ENCODE measurements around the gene FOXM1.

FOXM1 gene

DNA sequence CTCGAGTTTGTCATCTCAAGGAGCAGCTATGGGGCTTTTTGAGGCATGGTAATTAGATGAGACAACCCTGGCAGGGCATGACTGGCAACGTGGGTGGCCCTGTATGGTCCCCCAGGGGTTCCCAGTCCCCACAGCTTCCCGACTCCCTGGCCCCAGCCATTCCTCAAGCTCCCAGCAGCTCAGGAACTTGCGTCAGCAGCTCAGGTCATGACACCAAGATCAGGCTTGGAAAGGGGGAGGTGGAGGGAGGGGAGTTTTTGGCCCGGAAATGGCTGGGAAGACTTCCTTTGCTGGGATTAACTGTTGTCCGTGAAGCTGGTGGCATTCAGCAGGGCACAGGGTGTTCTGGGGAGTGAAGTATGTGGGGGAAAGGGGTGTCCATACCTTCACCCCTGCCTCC, 31.7 kb downstream of the FOXM1 start:
- H3K27ac ChIP-seq (ENCODE audit: low read depth, low read length) = no peak overlapping the region
- H3K79me2 ChIP-seq (ENCODE audit: control insufficient read depth, low read length) = no peaks in the 10 kb centered on the region
- no peaks in the 10 kb centered on the region for H3F3A ChIP-seq (ENCODE audit: control insufficient read depth, insufficient read depth)
- H3K4me3 ChIP-seq (ENCODE audit: low read length) = no peak overlapping the region
- H3K27me3 ChIP-seq (ENCODE audit: control insufficient read depth, low read length) = no peaks in the 10 kb centered on the region
- H3K4me2 ChIP-seq (ENCODE audit: low read length) = no peak overlapping the region
- TF ChIP-seq EZH2phosphoT487 (IDR thresholded peaks at IDR 0.05; ENCODE audit: borderline replicate concordance, low read length) = no peak
- TF ChIP-seq, protein P1, sequence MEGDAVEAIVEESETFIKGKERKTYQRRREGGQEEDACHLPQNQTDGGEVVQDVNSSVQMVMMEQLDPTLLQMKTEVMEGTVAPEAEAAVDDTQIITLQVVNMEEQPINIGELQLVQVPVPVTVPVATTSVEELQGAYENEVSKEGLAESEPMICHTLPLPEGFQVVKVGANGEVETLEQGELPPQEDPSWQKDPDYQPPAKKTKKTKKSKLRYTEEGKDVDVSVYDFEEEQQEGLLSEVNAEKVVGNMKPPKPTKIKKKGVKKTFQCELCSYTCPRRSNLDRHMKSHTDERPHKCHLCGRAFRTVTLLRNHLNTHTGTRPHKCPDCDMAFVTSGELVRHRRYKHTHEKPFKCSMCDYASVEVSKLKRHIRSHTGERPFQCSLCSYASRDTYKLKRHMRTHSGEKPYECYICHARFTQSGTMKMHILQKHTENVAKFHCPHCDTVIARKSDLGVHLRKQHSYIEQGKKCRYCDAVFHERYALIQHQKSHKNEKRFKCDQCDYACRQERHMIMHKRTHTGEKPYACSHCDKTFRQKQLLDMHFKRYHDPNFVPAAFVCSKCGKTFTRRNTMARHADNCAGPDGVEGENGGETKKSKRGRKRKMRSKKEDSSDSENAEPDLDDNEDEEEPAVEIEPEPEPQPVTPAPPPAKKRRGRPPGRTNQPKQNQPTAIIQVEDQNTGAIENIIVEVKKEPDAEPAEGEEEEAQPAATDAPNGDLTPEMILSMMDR (IDR thresholded peaks at IDR 0.05; ENCODE audit: low read depth, low read length, poor library complexity, severe bottlenecking) = no peak
- no peaks in the 10 kb centered on the region for H3K9me3 ChIP-seq (ENCODE audit: control insufficient read depth, insufficient read depth, low read length)
- no peaks in the 10 kb centered on the region for H3K4me1 ChIP-seq (ENCODE audit: control insufficient read depth, low read length)
- H3K36me3 ChIP-seq (ENCODE audit: control insufficient read depth, low read length) = peaks cover 3% of the 10 kb centered on the region
- no peaks in the 10 kb centered on the region for H3K9me2 ChIP-seq (replicated peaks; ENCODE audit: control insufficient read depth, low read length)
- H4K20me1 ChIP-seq (ENCODE audit: control insufficient read depth, insufficient read depth, low read depth, low read length) = no peaks in the 10 kb centered on the region

DNA sequence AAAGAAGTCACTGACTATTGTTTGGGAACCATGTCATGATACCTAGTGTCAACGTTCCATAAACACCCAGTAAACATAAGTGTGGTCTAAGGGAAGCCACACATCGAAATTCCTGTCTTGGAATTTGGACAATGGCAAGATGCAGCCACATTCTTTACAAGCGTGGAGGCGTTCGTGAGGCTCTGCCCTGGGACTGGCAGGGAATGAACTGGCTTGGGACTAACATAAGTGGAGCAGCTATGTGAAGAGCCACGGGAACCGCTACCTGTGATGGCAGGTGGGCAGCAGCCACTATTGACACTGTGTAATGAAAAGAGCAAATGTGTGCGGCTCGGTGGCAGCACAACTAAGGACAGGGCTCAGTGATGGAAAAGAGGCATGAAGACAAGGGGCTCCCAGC, 32.2 kb downstream of the FOXM1 start:
- H4K20me1 ChIP-seq (ENCODE audit: control insufficient read depth, insufficient read depth, low read depth, low read length) = no peaks in the 10 kb centered on the region
- H3K4me1 ChIP-seq (ENCODE audit: control insufficient read depth, low read length) = no peaks in the 10 kb centered on the region
- H3F3A ChIP-seq (ENCODE audit: control insufficient read depth, insufficient read depth) = no peaks in the 10 kb centered on the region
- no peaks in the 10 kb centered on the region for H3K9me2 ChIP-seq (replicated peaks; ENCODE audit: control insufficient read depth, low read length)
- no peak overlapping the region for H3K4me2 ChIP-seq (ENCODE audit: low read length)
- H3K79me2 ChIP-seq (ENCODE audit: control insufficient read depth, low read length) = no peaks in the 10 kb centered on the region
- peaks cover 3% of the 10 kb centered on the region for H3K36me3 ChIP-seq (ENCODE audit: control insufficient read depth, low read length)
- no peak overlapping the region for H3K27ac ChIP-seq (ENCODE audit: low read depth, low read length)
- H3K4me3 ChIP-seq (ENCODE audit: low read length) = no peak overlapping the region
- no peak for TF ChIP-seq EZH2phosphoT487 (IDR thresholded peaks at IDR 0.05; ENCODE audit: borderline replicate concordance, low read length)
- TF ChIP-seq, protein P1 (IDR thresholded peaks at IDR 0.05; ENCODE audit: low read depth, low read length, poor library complexity, severe bottlenecking) = no peak
- no peaks in the 10 kb centered on the region for H3K9me3 ChIP-seq (ENCODE audit: control insufficient read depth, insufficient read depth, low read length)
- no peaks in the 10 kb centered on the region for H3K27me3 ChIP-seq (ENCODE audit: control insufficient read depth, low read length)

DNA sequence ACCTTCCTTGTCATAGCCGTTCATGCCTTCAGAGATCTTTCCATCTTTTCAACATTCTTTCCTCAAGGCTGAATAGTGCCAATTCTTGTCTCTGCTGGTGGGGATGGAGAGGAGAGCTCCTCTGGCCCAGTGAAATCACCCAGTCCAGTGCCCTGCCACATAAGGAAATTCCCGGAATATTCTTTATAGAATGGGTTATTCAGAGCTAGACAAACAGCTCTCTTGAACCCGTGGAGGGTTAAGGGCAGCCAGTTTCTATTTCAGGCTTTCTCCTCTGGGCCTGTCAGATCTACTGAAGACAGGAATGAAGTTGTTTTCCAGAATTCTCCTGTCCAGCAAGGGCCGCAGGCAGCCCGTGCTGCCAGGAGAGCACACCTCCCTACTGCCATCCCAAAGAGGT, 34.0 kb downstream of the FOXM1 start:
- Histone ChIP-seq H3K27me3 (ENCODE audit: control insufficient read depth, low read length) (no peaks in the 10 kb centered on the region), H4K20me1 (ENCODE audit: control insufficient read depth, insufficient read depth, low read depth, low read length) (no peaks in the 10 kb centered on the region), H3F3A (ENCODE audit: control insufficient read depth, insufficient read depth) (no peaks in the 10 kb centered on the region), H3K79me2 (ENCODE audit: control insufficient read depth, low read length) (no peaks in the 10 kb centered on the region), H3K9me2 (replicated peaks; ENCODE audit: control insufficient read depth, low read length) (no peaks in the 10 kb centered on the region), H3K36me3 (ENCODE audit: control insufficient read depth, low read length) (peaks cover 3% of the 10 kb centered on the region), H3K27ac (ENCODE audit: low read depth, low read length) (no peak overlapping the region), H3K4me3 (ENCODE audit: low read length) (no peak overlapping the region), H3K4me2 (ENCODE audit: low read length) (no peak overlapping the region), H3K9me3 (ENCODE audit: control insufficient read depth, insufficient read depth, low read length) (no peaks in the 10 kb centered on the region), H3K4me1 (ENCODE audit: control insufficient read depth, low read length) (no peaks in the 10 kb centered on the region)
- TF ChIP-seq EZH2phosphoT487 (IDR thresholded peaks at IDR 0.05; ENCODE audit: borderline replicate concordance, low read length) = no peak
- TF ChIP-seq, protein P1 (IDR thresholded peaks at IDR 0.05; ENCODE audit: low read depth, low read length, poor library complexity, severe bottlenecking) = no peak
